GM19455 (cell line): ENCODE data around the gene NR2C2AP.
"Not testable (repeated sequence)": the region's sequence is repeated elsewhere in the genome, so short reads cannot be mapped to it uniquely, and the experiment has no call there.

Source experiments
- ATAC-seq: cut with Tn5 transposase; IDR thresholded peaks from one replicate; pipeline ENCODE4 v1.9.1; 2021; ENCODE audit not compliant: unreplicated experiment

Gene NR2C2AP

DNA sequence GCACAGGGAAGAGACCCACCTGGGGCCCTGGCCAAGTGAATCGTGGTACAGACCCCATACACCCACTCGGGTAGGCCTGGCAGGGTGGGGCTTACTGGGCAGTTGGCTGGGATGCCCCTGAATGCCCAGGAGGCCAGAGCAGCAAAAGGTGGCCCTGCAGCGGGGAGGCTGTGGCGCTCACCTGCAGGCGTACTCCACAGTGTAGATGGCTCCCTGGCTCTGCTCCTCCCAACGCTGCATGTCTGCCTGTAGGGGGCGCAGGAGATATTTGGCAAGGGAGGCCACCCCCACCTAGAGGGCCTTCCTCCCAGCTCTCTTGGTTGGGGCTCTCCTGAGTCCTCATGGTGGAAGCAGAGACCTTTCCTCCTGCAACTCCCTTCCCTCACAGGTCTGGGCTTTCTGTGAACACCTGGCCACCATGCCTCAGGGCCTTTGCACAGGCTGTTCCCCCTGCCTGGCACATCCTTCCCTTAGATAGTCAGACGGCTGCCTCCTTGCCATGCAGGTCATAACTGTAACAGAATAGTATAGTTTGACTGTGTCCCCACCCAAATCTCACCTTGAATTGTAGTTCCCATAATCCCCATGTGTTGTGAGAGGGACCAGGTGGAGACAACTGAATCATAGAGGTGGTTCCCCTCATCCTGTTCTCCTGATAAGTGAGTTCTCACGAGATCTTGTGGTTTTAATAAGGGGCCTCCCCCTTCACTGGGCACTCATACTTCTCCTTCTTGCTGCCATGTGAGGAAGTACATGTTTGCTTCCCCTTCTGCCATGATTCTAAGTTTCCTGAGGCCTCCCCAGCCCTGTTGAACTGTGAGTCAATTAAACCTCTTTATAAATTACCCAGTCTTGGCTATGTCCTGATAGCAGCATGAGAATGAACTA lies 17.1 kb downstream of the NR2C2AP start:
- no peak for ATAC-seq

DNA sequence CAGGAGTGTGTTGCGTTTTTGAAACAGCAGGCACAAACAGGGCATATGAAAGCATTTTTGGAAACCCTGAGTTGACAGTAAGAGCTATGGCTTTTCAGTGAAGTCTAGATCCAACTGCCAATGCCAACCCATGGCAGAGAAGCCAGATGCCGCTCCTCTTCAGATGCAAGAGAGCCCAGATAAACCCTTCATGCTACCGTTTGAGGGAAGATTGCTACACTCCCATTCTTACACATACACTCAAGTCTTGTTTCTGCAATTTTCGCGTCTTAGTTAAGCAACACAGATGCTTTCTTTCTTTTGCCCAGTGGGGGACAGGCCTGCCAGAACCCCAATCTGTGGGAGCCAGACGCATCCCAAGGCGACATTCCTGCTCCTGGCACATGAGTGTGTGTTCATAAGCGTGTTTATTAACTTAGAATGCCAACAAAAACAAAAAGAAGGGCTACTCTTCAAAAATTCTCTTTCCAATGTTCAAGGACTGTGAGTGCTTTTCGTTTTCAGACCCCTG lies 21.7 kb downstream of the NR2C2AP start:
- no peak for ATAC-seq

DNA sequence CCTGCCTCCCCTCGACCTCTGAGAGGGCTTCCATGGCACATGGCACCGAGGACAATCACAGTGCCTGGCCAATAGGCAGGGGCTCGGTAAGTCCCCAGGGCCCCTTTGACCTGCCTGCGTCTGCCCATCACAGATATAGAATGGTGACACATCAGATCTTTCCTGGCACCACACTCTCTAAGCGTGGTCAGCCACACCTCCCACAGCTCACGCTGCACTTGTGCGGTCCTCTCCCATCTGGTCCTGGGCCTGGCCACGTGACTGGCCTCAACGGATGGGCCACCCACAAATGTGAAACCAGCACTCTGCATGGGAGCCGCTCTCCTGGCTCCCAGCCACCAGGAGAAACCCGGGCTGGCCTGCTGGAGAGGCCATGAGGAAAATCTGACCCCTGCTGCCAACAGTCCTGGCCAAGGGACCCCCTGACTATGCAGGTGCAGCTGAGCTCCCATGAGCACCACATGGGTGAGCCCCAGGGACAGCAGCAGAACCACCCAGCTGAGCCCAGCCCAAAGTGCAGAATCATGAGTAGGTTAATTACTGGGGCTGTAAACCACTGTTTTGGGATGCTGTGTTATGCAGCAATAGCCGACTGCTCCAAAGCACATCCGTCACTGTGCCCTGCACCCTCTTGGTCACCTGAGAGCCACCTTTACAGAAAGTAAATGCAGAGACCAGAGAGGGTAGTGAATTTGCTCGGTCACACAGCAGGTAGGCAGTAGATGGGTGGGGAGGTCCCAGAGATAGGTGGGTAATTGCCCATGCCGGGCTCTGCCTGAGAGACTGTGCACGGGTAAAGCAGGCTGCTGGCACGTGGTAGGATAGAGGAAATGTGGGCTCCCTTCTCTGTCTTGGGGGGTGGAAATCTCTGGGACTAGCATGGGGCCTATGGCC lies 23.4 kb downstream of the NR2C2AP start:
- no peak for ATAC-seq

DNA sequence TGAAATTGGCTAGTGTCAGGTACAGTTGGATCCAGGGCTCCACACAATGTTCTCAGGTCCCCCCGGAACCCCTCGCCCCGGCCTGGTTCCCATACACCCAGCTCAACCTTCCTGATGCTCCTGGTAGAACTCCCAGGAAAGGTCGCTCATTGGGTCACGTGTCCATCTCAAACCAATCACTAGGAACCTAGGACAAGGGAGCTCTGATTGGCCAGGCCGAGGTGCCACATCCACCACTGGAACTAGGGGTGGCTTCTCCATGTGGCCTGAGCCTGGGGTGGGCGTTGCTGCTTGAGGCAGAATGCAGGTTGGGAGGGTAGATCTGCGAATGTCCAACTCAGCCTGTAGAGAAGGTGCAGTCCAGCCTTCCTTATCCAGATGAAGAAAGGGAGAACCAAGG lies 26.3 kb downstream of the NR2C2AP start:
- ATAC-seq: no peak

DNA sequence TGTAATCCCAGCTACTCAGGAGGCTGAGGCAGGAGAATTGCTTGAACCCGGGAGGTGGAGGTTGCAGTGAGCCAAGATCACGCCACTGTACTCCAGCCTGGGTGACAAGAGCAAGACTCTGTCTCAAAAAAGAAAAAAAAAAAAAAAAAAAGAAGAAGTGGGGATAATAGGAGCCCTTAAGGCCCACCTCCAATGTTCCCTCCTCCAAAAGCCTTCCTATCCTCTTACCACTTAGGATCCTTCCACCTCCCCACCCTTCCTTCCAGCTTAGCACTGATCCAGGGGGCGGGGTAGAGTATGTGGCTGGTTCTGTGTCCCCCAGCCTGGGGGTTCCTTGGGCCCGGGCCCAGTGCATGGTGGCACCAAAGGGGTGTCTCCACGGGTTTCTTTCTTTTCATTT lies 30.0 kb downstream of the NR2C2AP start:
- not testable (repeated sequence) for ATAC-seq

DNA sequence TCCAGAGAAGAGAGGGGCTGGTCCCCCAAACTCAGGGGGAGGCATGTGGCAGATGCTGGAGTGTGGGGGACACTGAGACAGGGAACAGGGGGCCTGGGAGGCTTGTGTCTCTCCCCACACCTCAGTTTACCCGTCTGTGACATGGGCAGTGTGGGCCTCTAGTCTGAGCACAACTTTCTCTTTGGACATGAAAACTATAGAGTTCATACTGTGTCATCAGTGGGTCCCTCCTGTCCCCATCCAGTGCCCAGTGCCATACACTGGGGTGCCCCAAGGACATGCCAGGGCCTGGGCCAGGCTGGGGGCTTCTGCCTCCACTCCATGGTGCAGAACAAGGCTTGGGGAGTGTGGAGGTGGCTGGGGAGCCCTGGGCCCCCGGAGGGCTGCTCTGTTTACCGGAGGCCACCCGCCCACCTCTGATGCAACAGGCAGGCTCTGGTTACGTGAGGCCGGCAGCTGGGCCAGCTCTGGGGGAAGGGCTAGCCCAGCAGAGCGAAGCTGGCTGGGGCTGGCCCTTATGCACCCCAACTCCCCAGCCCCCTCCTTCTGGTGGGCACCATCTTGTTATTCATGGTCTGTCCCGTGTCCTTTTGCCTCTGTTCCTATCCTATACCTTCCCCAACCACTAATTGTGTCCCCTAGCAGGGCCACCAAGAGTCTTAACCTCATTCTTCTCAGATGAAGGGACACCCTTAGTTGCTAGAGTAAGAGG lies 31.2 kb downstream of the NR2C2AP start:
- no peak for ATAC-seq

DNA sequence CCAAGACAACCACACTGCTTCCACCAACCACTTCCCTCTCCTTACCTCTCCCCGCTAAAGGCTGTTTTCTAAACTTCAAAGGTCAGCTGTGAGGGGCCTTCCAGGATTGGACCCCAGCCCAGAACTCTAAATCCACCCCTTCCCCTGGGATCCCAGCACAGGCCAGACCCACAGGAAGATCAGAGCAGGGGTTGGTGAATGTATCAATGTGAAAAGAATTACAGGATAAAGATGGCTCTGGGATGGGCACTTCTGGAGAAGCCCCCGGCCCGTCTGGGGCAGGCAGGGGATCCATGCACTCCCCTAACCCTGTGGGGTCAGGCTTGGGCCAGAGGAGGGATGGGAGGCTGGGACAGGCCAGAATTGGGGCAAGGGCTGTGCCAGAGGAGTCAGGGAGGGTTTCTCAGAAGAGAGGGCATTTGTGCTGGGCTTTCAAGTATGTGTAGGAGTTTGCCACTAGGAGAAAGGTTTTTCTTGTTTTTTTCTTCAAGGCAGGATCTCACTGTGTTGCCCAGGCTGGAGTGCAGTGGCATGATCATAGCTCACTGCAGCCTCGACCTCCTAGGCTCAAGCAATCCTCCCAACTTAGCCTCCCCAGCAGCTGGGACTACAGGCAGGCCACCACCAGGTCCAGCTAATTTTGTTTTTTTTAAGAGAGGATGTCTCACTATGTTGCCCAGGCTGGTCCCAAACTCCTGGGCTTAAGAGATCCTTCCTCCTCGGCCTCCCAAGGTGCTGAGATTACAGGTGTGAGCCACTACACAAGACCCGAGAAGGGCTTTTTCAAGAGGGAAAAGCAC lies 32.1 kb downstream of the NR2C2AP start:
- ATAC-seq: no peak

DNA sequence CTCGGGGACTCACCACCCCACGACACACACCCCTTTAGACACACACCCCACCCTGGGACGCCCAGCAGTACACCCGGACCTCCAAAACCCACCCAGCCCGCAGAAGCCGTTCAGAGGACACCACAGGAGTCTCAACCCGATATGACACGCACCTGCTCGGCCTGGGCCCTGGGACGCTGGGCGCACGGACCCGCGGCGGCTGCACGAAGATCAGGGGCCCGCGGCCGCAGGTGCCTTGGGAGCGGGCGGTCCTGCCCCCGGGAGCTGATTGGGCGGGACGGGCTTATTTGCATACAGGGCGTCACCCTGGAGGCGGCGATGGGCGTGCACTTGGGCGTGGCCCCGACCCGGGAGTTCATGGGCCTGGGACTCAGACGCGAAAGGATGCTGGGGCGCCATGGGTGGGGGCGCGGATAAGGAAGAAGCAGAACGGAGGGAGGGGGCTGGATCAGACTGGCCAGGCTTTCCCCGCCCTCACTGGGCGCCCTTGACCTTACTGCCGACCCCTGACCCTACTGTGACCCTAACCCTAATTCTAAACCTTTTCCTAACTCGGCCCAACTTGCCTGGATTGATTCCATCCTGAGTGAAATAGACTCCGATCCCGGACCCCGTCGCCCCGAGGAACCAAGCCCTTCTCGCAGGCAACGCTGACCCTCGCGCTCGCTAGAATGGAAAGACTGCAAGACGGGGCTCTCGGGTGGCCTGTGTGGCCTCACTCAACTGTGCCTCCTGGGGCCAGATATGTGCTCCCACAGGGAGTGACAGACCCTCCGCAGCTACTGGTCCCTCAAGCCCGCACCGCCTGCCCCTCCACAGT lies 33.0 kb downstream of the NR2C2AP start, which contains the start of gene MEF2B:
MEF2B (minus strand) TSS at position 211 of the 820 bp plus-strand sequence. CDS start 19,528 bp downstream, outside the sequence.
- peak; percentile 73 for ATAC-seq

DNA sequence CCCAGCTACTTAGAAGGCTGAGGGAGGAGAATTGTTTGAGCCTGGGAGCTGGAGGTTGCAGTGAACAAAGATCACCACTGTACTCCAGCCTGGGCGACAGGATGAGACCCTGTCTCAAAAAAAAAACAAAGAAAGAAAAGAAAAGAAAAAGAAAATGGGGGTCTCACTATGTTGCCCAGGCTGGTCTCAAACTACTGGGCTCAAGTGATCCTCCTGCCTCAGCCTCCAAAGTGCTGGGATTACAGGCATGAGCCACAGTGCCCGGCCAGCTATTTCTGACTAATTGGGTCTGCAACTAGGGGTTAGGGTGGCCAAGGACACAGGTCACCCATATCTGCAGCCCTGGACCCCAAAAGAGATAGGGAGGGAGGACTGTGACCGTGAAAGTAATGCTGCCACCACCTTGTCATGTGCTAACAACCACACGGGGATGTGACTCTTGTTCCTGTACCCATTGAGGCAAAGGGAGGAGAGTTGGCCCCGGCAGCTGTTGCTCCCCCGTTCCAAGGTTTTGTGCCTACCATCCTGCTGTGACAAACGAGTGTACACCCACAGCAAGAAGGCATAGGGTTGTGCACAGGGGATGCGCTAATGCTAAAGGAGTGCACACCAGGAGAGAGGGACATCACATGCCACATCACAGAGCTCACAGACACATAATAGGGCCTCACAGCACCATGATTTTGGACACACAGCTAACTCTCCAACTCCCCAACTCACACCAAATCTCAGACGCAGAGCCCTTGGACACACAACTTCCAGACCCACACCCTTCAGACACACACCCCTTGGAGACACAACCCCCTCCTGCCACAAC lies 33.8 kb downstream of the NR2C2AP start:
- no peak for ATAC-seq

DNA sequence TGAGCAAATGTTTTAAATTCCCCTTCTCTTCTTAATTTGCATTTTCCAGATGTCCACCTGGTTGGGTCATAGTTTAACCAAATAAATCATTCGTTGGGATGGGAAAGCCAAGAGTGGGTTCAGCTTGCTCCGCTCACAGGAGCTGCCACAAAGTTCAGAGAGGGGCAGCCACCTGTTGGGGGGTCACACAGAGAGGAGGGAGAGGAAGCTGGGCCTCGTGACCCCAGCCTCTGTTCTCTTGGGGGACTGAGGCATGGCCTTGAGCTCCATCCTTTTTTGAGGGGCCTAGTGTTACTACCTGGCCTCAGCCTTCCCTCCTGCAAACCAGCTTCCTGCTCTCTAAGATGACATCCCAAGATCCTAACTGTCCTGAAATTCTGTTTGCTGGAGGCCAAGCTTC lies 35.6 kb downstream of the NR2C2AP start:
- no peak for ATAC-seq

DNA sequence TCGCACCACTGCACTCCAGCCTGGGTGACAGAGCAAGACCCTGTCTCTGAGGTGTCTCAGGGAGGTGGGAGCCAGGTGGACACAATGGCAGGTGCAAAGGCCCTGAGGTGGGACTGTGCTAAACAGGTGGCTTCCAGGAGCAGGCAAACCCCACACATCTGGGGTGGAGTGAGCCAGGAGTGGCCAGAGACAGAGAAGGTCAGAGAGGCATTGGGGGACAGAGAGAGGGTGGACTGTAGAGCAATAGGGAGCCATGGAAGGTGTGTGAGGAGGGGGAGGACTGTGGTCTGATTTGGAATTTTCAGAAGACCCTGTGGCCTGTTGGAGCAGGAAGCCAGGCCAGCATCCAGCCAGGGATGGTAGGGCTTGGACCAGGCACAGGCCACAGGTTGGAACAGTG lies 37.8 kb downstream of the NR2C2AP start:
- ATAC-seq: no peak

DNA sequence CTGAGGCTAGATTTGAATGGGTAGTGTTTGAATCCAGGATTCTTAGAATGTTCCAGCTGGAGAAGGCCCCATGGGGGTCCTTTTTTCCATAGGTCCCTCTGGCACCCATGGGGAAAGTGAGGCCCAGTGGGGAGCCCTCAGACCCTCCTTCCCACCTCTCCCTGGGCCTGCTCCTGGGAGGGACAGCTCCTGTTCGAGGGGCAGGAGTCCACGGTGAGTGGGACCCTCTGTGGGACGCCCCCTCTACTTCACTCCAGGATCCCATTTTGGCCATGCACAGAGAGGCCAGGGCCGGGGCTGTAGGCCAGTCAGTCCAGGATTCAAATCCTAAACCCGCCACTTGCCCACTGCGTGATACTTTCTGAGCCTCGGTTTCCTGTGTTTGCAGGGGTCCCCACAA lies 40.7 kb downstream of the NR2C2AP start:
- ATAC-seq: no peak

DNA sequence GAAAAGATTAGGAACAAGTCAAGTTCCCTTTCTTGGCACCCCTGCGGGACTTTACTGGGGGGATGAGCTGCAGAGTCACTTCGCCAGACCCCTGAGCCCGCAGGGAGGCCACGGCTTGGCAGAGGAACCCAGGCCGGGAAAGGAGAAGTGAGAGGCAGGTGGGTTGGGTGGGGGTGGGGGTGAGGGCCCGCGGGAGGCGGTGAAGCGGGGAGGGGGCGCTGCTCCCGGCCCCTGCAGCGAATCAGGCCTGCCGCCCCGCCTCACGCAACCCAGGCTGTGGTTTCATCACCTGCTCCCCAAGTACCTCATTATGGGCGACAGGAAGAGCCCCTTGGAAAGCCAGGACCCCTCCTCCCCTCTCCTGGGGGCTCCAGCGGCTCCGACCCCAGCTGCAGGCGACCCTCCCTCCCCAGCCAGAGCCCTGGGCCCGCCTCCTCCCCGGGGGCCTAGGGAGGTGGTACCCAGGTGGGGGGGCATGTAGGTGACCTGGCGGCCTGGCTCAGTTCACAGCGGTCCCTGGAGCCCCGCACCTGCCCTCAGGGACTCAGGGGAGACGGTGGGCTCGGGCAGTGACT lies 42.7 kb downstream of the NR2C2AP start:
- ATAC-seq: no peak

DNA sequence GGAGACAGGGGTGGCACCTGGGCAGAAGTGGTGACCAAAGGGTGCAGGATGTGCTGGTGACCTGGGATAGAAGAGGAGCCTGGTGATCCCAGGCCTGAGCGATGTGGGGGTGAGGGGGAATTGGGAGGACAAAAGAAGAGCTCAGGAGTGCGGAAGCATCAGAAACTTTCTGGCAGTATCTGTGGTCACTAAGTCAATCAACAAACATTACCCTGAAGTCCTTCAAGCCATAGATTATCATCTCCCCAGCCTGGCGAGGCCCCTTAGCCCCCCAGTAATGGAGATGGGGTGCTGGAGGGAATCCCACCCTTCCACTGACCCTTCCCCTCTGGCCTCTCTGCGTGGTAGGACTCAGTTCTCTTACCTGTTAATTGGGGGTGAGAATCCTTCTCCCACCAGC lies 43.7 kb downstream of the NR2C2AP start:
- no peak for ATAC-seq

DNA sequence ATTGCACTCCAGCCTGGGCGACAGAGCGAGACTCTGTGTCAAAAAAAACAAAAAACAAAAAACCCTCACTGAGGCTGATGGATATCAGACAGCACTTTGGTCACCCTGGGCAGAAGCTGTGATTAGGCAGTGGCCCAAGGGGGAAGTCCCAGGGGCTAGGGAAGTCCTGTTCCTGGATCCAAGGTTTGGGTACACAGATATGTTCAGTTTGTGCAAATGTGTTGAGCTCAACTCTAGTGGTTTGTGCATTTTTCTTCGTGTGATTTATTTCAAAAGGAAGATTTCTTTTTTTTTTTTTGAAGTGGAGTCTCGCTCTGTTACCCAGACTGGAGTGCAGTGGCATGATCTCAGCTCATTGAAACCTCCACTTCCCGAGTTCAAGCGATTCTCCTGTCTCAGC lies 45.4 kb downstream of the NR2C2AP start:
- ATAC-seq: no peak

DNA sequence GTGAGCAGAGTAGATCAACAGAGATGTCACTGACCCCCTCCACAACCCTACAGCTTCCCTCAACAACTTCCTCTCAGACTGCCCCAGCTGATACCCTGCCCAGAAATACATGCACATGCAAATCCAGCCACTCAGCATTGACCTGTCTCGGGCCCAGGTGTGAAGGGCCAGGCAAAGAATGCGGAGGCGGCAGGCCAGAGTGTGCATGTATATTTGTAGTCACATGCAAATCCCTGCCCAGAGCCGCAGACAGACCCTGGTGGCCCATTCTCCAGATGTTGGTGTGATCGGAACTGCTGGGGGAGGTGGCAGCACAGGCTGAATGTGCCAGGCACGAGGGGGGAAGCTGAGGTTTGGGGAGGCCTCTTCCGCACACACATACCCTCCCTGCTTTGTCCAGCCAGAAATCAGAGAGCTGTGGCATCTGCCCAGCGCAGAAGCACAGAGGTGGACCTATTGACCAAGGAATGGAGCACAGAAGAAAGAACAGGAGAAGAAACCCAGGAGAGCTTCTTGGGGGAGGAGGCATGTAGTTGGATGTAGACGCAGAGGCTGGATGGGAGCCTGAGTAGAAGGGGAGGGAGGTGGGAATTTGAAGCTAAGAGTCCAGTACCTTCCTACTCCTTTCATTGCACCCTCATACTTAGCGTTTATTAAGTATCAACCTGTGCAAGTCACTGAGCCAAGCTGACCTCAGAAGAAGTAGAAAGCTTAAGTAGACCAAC lies 47.6 kb downstream of the NR2C2AP start:
- ATAC-seq: peak; percentile 47

DNA sequence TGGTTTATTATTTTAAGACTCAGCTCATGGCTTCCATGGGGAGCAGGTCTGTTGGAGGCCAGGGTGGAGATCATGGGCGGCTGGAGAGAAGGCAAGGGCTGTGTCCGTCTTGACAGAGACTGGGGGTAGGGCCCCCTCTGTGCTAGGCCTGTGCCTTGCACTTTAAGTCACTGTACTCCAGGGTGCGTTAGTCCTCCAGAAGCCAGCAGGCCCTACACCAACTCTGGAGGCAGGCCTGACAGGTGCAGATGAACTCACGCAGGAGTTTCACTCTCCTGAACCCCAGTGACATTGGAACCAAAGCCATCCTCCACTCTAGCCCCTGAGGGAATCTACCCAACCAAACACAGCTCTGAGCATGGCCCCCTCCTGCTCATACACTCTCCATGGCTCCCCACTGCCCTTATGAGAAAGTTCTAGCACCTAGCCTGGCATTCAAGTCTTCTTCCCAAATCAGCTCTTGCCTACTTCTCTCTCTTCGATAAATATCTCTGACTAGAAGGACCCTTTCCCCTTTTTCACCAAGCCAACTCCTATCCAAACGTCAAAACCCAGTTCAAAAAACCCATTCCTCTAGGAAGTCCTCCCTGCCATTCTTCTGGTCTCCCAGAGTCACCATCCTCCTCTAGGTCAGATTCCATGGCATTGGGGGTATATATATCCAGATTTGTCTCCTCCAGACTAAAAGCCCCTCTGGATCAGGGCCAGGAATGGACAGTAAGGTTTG lies 48.3 kb downstream of the NR2C2AP start:
- no peak for ATAC-seq
